ENCODE measurements around the gene MPP7.

The MPP7 gene

DNA sequence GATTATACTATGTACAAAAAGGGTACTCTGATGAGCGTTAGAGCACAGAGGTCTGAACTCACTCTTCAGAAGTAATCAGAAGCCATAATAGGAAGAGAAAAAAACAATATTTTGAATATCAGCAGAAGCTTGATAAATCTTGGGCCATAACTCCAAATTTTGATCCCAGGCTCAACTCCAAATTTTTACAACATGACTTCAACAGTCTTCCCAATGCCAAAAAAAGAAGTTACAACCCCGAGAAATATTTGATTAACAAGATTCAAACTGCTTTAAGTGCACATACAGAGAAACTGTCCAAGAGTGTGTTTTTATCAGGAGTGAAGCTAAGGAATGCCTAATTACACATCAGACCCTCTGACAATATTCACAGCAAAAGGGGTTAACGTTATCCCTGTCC lies 7.5 kb downstream of the MPP7 start:
- TF ChIP-seq CTCF (IDR thresholded peaks at IDR 0.05; ENCODE audit: low read depth, low read length, missing control alignments) = no peak
- H3K4me3 ChIP-seq (ENCODE audit: low read depth, low read length) = no peak overlapping the region
- no peak for DNase-seq (ENCODE audit: low read depth)

- no peak for TF ChIP-seq CTCF (IDR thresholded peaks at IDR 0.05; ENCODE audit: low read depth, low read length, missing control alignments)
- no peak overlapping the region for H3K4me3 ChIP-seq (ENCODE audit: low read depth, low read length)
Measured at GRCh38 chr10:28294809-28295208, 8.1 kb downstream of the MPP7 start.

DNA sequence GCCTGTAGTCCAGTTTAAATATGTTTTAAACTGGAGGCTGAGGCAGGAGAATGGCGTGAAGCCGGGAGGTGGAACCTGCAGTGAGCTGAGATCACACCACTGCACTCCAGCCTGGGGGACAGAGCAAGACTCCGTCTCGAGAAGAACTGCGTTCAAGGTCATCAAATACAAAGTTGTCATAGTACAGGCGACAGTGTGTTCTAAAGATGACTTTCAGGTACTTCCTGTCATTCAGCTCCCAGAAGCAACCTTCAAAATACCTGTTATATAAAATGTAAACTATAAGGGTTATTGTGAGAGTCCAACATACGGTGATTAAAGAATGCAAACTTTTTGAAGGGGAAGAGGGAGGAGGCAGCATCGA lies 8.7 kb downstream of the MPP7 start:
- no peak for DNase-seq (ENCODE audit: low read depth)
- no peak for TF ChIP-seq CTCF (IDR thresholded peaks at IDR 0.05; ENCODE audit: low read depth, low read length, missing control alignments)
- no peak overlapping the region for H3K4me3 ChIP-seq (ENCODE audit: low read depth, low read length)

More at GRCh38 chr10:28294809-28295208, 8.1 kb downstream of the MPP7 start:
- no peak for DNase-seq (ENCODE audit: low read depth)

GRCh38 chr10:28293236-28294168 lies 9.4 kb downstream of the MPP7 start:
- H3K4me3 ChIP-seq (ENCODE audit: low read depth, low read length) = no peak overlapping the region
- no peak for TF ChIP-seq CTCF (IDR thresholded peaks at IDR 0.05; ENCODE audit: low read depth, low read length, missing control alignments)
- no peak for DNase-seq (ENCODE audit: low read depth)

GRCh38 chr10:28291881-28292297 lies 11.0 kb downstream of the MPP7 start:
- H3K4me3 ChIP-seq (ENCODE audit: low read depth, low read length) = no peak overlapping the region
- DNase-seq (ENCODE audit: low read depth) = no peak
- TF ChIP-seq CTCF (IDR thresholded peaks at IDR 0.05; ENCODE audit: low read depth, low read length, missing control alignments) = no peak

DNA sequence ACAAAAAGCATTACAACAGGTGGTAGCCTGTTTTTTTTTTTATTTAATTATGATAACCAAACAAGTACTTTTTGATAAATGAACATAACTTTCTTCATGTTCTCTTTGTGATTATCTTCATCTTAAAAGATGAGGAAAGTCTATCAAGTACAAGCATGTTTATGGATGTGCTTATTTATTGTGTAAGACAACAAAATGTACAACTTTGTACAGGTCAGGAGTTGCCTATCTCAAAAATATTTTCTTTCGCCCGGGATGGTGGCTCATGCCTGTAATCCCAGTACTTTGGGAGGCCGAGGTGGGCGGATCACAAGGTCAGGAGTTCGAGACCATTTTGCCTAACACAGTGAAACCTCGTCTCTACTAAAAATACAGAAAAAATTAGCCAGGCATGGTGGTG lies 17.0 kb downstream of the MPP7 start:
- no peak for DNase-seq (ENCODE audit: low read depth)
- TF ChIP-seq CTCF (IDR thresholded peaks at IDR 0.05; ENCODE audit: low read depth, low read length, missing control alignments) = no peak
- H3K4me3 ChIP-seq (ENCODE audit: low read depth, low read length) = no peak overlapping the region

GRCh38 chr10:28284126-28284525 lies 18.7 kb downstream of the MPP7 start:
- no peak for TF ChIP-seq CTCF (IDR thresholded peaks at IDR 0.05; ENCODE audit: low read depth, low read length, missing control alignments)
- no peak for DNase-seq (ENCODE audit: low read depth)
- no peak overlapping the region for H3K4me3 ChIP-seq (ENCODE audit: low read depth, low read length)

Measured in GM12864 (cell line).